ENCODE measurements around the gene CLSTN2.

Gene CLSTN2

GRCh38 chr3:140146668-140147067, 211.7 kb downstream of the CLSTN2 start:
- no peaks in the 10 kb centered on the region for H3K36me3 ChIP-seq
- no peaks in the 10 kb centered on the region for H3K9me3 ChIP-seq (ENCODE audit: severe bottlenecking)
- TF ChIP-seq CTCF (IDR thresholded peaks at IDR 0.05; ENCODE audit: low read depth, low read length) = no peak
- H3K4me3 ChIP-seq (ENCODE audit: low read depth, low read length) = no peak overlapping the region
- DNase-seq = no peak
- H3K27me3 ChIP-seq (ENCODE audit: insufficient read depth, low read depth, severe bottlenecking) = no peaks in the 10 kb centered on the region
- H3K27ac ChIP-seq = no peak overlapping the region

DNA sequence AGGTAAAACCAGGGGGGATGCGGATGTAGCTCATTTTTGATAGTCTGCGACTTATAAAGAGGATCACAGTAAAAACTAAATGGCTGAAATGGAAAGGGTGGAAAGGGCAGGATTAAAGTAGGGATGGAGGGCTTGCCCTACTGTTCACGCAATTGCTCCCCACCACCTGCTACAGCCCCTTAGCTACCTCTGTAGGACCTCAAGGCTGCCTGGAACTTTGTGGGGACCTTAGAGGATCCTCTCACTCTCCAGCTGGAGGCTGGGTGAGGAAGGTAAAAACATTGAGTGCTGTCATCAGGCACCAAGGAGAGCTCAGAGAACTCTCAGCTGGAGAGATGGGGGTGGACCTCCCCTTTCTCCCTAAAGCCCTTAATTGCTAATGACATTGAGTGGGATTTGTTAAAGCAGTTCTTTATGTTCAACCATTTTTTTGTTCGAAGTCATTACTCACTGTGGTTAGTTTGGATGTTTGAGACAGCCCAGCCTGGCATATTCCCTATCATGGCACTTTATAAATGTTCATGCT, 213.0 kb downstream of the CLSTN2 start:
- no peaks in the 10 kb centered on the region for H3K36me3 ChIP-seq
- no peak overlapping the region for H3K27ac ChIP-seq
- no peaks in the 10 kb centered on the region for H3K27me3 ChIP-seq (ENCODE audit: insufficient read depth, low read depth, severe bottlenecking)
- H3K4me3 ChIP-seq (ENCODE audit: low read depth, low read length) = no peak overlapping the region
- TF ChIP-seq CTCF (IDR thresholded peaks at IDR 0.05; ENCODE audit: low read depth, low read length) = no peak
- DNase-seq = peak; percentile 61
- H3K9me3 ChIP-seq (ENCODE audit: severe bottlenecking) = no peaks in the 10 kb centered on the region

DNA sequence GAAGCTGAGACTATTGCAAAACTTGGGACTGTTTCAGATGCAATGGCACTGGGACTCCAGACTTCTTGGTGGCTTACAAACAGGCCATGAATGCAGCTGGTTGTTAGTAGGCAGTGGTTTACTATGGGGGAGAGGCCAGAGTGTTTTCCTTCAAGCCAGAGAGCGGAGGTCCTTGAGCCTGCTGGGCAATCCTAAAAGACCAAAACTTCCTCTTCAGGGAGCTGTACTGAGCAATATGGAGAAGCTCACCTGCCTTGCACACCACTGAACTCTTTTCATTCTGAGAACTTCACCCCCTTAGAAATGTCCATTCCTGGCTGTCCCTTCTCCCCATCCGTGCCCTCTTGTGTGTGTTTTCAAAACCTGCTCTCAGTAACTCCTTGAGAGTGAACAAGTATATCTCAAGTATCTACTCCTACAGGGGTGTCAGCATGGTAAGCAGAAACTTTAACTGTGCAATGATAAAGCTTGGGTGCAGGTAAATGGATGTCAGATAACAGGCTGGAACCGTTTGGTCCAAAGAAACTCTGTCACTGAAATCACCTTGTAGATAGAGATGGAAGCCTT, 213.9 kb downstream of the CLSTN2 start:
- Histone ChIP-seq H3K27me3 (ENCODE audit: insufficient read depth, low read depth, severe bottlenecking) (no peaks in the 10 kb centered on the region), H3K36me3 (no peaks in the 10 kb centered on the region), H3K27ac (no peak overlapping the region), H3K4me3 (ENCODE audit: low read depth, low read length) (no peak overlapping the region), H3K9me3 (ENCODE audit: severe bottlenecking) (no peaks in the 10 kb centered on the region)
- no peak for DNase-seq
- TF ChIP-seq CTCF (IDR thresholded peaks at IDR 0.05; ENCODE audit: low read depth, low read length) = no peak

DNA sequence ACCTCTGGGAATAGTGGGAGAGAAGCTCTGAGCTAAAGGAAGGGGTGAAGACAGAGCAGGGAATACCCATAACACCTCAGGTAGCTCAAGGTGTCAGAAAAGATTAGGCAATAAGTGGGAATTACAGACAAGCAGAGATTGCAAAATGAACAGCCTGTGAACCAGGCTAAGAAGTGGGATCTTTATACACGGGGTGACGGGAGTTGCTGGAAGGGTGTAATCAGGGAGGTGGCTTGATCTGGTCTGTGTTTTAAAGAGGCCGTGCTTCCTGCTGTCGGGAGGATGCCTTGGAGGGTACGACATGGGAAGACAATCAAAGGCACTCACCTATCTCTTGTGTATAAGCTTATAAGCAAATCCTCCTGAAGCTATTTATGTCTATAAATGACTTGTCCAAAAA, 216.3 kb downstream of the CLSTN2 start:
- Histone ChIP-seq H3K9me3 (ENCODE audit: severe bottlenecking) (no peaks in the 10 kb centered on the region), H3K36me3 (no peaks in the 10 kb centered on the region), H3K27me3 (ENCODE audit: insufficient read depth, low read depth, severe bottlenecking) (no peaks in the 10 kb centered on the region), H3K4me3 (ENCODE audit: low read depth, low read length) (no peak overlapping the region), H3K27ac (peak overlapping the region; percentile 57)
- no peak for TF ChIP-seq CTCF (IDR thresholded peaks at IDR 0.05; ENCODE audit: low read depth, low read length)
- peak; percentile 73 for DNase-seq

DNA sequence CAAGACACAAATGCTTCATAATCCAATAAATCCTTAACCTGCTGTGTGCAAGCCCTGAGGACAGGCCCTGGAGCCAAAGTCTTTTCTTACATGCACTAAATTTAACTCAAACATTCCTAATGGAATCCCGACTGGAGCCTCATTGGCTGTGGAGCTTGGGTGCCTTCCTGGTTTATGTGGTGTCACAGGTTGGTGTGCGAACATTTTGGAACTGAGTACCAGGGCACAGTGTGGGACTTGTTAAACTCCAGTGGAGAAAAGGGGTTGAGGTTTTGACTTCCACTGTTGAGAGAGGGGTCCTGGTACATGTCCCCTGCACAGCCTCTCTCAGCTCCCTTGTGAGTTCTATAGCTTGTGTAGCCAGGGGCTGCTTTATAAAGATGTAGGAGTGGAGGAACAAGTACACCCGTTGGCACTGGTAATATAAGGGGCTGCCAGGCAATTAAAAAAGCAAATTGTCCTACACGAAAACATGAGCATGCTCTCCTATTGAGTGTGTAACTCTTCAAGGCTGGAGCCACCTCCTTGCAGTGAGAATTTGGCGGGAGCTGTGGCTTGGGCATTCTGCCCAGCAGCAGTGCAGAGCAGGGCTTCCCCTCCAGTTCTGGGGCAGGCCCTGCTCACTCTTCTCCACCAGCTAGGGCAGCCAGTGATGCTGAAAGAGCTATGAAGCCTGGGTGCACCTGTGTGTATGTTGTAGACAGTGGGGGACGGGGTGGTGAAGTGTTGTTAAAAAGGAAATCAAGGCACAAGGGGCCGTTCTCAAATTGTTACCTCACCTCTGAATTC, 218.1 kb downstream of the CLSTN2 start:
- no peaks in the 10 kb centered on the region for H3K36me3 ChIP-seq
- H3K27me3 ChIP-seq (ENCODE audit: insufficient read depth, low read depth, severe bottlenecking) = no peaks in the 10 kb centered on the region
- no peaks in the 10 kb centered on the region for H3K9me3 ChIP-seq (ENCODE audit: severe bottlenecking)
- peak; percentile 44 for DNase-seq
- no peak for TF ChIP-seq CTCF (IDR thresholded peaks at IDR 0.05; ENCODE audit: low read depth, low read length)
- no peak overlapping the region for H3K27ac ChIP-seq
- H3K4me3 ChIP-seq (ENCODE audit: low read depth, low read length) = no peak overlapping the region

Data from WERI-Rb-1 (cell line).